HG02798 (cell line): ENCODE measurements around the gene EHMT1.
"Not testable (repeated sequence)": the region's sequence is repeated elsewhere in the genome, so short reads cannot be mapped to it uniquely, and the experiment has no call there.

Experiments
- ATAC-seq: cut with Tn5 transposase; IDR thresholded peaks from one replicate; pipeline ENCODE4 v1.9.1; 2021; ENCODE audit warnings: mild to moderate bottlenecking; ENCODE audit not compliant: unreplicated experiment, poor library complexity

EHMT1 gene

DNA sequence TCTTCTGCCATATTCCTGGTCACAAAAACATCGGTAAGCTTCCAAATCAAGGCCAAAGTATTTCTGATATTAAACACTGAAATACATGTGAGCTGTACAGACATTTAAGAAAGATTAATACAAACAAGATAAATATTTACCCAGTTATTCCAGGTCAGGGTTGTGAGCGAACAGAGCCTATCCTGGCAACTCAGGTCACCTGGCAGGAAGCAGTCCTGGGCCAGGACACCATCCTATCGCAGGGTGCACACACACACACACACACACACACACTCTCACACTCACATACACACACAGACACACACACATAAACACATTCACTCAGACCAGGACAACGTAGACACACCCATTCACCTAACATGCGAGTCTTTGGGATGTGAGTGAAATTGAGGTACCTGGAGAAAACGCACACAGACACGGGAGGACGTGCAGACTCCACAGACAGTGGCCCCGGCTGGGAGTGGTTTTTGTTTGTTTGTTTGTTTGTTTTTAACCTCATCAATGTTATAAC, 176.4 kb downstream of the EHMT1 start:
- no peak for ATAC-seq

DNA sequence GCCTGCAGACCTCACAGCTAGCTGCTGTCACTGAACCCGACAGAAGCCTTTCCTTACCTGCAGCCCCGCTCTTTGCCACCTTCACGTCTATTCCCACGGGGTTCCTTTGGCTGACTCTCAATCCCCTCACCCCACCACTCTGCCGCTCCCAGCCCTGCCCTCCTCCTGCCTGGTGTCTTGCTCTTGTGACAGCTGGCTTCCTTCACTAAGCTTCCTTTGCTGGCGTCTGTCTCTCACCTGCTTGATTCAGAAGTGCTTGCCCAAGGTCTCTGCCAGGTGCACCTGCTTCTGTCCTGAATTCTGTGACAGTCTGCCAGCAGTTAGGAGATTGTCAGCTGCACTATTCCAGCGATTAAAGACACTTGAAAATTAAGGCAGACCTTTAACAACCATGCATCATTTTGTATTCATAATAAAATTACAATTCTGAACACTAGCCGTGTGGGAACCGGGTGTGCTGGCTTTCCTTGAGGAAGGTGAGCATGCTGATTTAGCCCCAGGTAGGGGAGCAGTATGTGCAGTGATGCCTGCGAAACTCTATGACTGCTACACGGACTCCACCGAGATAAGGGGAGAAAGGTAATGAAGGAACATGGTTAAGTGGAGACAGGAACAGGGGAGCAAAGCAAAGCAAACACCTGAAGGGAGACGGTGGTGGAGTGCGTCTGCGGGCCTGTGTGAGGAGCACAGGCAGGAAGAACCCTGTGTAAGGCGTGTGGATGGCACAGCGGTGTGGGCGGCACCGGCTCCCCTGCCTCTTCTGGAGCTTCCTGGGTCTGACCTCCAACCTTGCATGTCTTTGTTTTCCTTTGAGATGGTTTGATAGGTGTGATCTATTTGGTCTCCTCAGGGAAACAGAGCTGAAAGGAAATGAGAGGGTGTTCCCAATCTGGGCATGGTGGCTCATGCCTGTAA, 178.7 kb downstream of the EHMT1 start:
- ATAC-seq: no peak

DNA sequence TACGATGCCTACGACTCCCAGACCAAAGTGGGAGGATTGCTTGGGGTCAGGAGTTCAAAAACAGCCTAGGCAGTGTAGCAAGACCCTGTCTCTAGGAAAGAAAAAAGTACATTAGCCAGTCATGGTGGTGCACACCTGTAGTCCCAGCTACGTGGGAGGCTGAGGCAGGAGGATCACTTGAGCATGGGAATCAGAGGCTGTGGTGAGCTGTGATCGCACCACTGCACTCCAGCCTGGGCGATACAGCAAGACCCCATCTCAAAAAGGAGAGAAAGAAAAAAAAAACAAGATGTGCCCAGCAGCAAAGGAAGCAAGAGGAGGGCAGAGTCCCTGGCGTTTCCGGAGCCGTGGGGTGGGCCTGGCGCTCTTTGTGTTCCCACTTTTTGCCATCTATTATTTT, 179.3 kb downstream of the EHMT1 start:
- ATAC-seq: no peak

DNA sequence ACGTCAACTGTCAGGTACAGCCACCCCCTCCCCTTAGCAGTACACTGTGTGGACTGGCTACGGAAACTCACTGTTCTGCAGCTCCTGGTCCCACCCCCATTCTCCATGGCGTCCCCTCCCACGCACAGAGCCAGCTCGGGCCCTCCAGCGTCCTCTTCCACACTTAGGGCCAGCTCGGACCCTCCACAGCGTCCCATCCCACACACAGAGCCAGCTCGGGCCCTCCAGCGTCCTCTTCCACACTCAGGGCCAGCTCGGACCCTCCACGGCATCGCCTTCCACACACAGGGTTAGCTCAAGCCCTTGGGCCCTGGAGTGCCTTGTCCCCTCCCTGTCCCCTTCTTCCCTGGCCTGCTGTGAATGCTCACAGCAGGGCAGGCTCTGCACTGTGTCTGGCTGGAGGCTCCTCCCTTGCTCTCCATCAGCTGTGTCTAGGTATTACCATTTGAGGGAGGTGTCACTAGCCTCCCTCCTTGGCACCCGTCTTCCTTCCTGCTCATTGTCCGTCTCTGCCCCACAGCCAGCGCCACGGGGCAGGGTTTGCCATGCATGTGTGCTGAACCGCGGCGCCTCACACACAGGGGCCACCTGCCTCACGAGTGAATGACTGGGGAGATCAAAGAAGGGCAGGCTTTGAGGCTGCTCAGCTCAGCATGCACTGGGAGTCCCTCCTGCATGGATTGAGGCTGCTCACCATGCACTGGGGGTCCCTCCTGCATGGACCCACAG, 180.3 kb downstream of the EHMT1 start:
- ATAC-seq: no peak

DNA sequence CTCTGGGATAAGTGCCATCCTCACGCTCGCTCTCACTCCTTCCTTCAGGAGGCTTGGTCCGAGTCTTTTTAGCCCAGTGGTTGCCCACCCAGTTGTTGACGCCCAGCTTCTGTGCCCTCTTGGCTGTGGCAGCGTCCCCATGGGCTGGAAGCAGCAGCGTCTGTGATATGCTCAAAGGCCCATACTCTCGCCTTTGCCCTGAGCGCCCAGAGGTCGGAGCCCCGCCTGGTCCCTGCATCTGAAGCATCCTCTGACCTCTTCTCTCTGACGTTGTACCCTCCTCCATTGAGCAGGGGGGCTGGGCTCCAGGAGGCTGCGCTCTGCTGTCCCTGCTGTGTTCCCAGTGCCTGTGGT, 180.8 kb downstream of the EHMT1 start:
- no peak for ATAC-seq

DNA sequence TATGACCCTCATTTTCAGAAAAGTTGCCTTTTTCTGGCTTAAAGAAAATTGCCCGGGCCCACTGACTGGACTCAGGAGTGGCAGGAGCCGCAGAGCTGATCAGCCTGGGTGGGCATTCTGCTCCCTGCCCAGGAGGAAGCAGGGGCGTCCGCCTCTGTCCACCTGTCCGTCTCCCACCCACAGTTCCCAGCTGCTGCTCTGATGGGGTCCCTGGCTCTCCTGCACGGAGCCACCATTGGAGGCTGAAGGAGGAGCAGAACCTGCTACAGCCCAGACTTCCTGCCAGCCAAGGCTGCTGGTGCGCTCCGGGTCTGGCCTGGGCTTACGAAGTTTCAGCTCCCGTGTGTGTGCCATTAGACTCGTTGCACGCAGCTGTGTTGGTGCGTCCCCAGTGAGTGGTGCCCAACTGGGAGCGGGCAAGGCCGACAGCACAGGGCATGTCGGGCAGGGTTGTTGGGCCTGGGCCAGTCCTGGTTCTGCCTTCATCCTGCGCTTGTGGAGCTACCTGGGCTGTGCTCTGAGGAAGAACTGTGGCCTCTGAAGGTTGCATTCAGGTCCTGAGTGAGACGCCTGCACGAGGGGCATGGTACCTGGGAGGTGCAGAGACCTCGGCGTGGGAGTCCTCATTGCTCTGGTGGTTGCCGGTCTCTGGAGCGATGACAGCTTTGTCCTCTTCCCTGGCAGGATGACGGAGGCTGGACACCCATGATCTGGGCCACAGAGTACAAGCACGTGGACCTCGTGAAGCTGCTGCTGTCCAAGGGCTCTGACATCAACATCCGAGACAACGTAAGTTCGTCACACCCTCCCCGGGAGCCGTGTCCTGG, 181.6 kb downstream of the EHMT1 start:
- ATAC-seq: no peak

DNA sequence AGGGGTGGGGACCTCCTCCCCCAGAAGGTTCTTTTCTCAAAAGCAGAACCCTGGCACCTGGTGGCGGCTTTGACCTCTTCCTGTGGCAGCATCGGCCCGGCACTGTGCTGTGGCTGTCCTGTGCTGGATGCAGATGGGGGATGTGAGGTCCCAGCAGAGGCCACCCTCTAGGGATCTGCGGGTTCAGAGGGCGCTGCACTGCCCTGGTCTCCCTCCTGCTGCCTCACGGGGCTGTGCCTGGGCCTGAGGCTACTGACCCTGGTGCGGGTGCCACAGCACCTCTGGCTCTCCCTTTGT, 182.2 kb downstream of the EHMT1 start:
- ATAC-seq: no peak

DNA sequence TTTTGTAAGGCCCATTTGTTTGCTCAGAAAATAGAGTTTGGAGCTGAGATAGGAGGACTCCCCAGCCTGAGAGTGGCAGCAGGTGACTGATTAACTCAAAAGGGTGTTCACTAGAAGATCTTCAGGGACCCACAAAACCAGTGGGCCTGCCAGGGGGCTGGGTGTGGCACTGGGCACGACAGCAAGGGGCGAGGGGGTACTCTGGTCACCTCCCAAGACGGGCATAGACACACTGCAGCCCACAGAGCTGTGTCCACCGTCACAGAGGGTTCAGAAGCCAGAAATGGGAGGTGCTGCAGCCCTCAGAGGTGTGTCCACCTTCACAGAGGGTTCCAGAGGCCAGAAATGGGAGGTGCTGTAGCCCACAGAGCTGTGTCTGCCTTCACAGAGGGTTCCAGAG, 183.2 kb downstream of the EHMT1 start:
- ATAC-seq: no peak

DNA sequence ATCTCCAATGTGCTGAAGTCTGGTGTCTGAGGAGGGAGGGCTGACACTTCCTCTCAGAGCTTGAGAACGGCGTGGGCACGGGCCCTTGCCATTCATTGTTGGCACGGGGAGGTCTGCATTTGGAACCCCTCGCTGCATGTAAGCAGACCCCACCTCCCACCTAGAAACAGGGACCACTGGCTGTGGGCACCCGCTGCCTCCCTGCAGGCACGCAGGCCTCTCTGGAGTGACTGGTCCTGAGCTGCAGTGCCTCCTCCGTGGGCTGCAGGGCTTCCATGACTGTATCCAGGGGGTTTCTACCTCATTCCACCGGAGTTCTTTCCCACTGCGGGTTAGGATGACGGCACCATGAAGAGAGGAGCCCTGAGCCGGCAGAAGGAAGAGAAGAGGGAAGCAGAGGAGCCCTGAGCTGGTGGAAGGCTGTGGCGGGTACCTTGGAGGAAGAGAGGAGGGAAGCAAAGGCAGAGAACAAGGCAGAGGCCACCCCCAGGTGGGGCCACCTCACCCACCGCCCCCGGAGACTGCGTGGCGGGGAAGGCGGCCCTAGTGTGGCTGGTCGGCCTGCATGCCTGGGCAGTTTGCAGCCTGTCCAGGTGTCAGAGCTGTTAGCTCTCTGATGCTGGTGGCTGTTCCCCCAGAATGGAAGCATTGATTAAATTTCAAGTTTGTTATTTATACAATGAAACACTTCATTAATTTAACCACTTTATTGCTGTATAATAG, 183.9 kb downstream of the EHMT1 start:
- ATAC-seq: no peak

DNA sequence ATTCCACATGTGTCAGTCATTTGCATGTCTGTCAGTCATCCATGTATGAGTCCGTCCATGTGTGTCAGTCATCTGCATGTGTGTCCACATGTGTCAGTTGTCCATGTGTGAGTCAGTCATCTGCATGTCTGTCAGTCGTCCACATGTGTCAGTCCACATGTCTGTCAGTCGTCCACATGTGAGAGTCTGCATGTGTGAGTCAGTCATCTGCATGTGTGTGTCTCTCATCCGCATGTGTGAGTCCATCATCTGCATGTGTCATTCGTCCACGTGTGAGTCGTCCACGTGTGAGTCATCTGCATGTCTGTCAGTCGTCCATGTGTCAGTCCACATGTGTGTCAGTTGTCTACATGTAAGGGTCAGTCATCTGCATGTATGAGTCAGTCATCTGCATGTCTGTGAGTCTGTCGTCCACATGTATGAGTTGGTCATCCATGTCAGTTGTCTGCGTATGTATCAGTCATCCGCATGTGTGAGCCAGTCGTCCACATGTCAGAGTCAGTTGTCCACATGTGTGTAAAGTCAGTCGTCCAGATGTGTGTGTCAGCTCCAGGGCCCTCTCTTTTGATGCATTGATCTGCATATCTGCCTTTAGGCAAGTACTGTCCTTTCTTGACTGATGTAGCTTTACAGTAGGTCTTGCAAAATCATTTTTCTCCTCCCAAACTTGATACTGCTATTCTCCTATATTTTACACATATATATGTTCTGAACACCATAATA, 186.3 kb downstream of the EHMT1 start:
- no peak for ATAC-seq

DNA sequence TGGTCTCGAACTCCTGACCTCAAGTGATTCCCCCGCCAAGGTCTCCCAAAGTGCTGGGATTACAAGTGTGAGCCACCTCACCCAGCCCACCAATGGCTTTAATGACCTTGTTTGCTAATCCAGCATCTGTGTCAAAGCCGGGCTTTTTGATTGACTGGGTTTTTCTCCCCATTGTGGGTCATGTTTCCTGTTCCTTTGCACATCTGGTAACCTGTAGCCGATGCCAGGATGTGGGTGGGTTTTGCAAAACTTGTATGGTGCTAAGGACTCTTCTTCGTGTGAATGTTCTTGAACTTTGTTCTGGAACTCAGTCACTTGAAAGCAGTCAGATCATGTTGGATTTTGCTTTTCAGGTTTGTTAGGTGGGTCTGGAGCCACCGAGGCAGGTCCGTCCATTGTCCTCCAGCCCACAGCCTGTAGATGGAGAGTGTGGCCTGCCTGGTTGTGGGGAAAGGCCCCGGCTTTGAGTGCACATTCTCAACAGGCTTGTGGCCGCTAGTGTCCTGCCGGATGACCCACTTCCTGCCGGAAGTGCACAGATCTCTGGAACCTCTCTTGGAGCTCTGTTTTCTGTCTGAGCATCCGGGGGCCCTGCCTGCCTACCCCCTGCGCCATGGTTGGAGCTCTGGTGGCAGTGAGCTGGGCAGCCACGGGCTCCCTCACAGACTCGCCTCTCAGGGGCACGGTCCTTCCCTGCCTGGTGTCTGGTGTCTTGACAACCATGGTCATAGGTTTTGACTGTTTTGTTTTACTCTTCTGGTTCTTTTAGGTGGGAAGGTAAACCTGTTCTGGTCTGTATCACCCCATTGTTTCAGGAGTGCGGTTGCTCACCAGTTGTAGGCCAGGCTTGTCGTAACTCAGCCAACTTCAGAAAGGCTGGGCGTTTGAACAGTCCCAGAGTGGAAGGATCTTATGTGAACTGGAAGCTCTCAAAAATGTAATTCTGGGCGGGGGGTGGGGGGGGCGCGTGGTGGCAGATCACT, 189.2 kb downstream of the EHMT1 start:
- ATAC-seq: no peak

DNA sequence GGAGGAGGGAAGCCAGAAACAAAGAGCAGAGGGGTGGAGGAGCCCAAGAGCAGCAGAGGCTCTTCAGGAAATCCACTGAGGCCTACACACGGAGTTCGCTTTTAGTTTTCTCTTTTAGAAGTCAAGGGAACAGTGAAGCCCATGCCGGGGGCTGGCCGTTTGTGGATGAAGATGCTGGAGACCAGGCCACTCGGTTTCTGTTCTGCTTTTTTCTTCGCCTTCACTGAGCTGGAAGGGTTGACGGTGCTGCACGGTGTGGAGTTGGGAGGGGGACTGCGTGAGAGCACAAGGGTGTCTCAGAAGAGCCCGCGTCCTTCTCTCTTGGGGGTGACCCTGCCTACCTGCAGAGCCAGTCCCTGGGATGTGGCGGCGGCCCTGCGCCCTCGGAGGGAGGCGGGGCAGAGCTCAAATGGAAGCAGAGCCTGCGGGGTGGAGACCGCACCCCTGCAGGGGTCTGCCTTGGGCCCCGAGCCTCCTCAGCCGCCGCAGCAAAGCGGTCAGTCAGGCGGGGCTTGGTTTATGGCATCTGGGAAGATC, 190.3 kb downstream of the EHMT1 start:
- no peak for ATAC-seq

DNA sequence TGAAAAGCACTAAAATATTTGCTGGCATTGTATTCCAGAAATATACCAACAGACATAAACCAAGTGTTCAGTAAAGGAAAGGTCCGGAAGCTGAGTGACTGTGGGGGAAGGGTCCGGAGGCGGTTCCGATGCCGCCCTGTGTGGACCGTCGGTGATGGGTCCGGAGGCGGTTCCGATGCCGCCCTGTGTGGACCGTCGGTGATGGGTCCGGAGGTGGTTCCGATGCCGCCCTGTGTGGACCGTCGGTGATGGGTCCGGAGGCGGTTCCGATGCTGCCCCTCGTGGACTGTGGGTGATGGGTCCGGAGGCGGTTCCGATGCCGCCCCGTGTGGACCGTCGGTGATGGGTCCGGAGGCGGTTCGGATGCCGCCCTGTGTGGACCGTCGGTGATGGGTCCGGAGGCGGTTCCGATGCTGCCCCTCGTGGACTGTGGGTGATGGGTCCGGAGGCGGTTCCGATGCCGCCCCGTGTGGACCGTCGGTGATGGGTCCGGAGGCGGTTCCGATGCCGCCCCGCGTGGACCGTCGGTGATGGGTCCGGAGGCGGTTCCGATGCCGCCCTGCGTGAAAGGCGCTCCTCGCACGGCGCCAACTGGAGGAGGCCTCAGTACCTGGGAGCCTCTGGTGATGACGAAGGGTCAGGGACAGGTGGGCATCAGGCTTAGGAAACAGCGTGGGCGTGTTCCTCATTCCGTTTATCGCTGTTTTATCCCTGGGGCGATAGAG, 191.1 kb downstream of the EHMT1 start:
- not testable (repeated sequence) for ATAC-seq

DNA sequence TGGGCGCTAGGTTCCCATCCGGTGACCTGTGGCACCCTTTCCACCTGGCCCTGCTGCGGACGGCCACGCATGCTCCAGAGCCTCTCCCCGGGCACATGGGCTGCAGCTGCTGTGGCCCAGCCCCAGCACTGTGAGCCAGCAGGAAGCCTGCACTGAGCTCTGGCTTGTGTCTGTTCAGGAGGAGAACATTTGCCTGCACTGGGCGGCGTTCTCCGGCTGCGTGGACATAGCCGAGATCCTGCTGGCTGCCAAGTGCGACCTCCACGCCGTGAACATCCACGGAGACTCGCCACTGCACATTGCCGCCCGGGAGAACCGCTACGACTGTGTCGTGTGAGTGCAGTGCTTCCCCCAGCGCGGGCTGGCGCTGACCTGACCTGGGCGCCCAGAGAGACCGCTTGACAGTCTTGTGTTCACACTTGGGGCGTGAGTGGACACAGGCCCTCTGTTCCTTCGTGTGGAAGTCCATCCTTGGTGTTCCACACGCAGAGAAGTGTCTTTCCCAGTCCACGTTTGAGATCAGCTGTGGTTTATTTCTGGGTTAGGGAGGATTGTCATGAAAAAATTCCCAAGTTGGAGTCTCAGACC, 192.6 kb downstream of the EHMT1 start:
- no peak for ATAC-seq

DNA sequence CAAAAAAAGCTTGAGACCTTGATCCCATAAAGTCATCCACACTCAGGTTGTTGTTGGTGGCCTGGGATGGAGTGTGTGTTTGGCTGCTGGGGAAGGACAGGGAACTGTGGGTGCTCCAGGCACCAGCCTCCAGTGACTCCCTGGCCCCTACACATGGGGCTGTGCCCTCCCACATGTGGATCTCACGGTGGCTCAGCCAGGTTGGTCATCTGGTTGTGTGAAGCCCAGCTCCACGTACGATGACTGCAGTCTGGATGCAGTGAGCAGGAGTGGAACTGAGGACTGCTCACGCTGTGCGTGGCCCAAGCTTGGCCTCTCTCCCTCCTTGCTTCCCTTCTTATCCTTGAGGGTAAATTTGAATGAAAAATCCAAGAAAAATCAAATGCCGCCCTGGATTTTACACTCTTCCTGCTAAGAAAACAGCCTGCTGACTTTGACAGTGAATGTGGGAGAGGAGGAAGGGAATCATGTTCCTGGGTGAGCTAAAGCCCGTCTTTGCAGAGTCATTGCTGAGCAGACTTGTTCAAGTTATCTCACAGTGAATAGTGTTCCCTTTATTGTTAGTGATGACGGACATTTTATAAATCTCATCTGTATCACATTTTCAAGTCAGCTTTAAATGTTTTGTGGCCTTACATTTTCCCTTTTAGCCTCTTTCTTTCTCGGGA, 193.7 kb downstream of the EHMT1 start:
- no peak for ATAC-seq

DNA sequence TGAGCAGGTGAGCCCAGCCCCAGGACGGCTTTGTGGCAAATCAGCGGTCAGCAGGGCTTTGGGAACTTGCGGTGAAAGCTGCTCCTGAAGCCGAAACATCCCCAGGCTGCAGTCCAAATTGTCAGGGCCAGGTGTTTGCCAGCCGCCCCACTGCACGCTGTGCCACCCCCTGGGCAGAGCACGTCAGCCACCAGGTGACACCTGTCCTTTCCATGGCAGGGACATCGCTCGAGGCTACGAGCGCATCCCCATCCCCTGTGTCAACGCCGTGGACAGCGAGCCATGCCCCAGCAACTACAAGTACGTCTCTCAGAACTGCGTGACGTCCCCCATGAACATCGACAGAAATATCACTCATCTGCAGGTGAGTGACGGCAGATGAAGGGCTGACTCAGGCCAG, 194.4 kb downstream of the EHMT1 start:
- no peak for ATAC-seq
